Measurements from ENCODE around the gene USP3.
A peak's percentile ranks its signal among the peaks of the same experiment; 100 is the strongest.

USP3 gene

DNA sequence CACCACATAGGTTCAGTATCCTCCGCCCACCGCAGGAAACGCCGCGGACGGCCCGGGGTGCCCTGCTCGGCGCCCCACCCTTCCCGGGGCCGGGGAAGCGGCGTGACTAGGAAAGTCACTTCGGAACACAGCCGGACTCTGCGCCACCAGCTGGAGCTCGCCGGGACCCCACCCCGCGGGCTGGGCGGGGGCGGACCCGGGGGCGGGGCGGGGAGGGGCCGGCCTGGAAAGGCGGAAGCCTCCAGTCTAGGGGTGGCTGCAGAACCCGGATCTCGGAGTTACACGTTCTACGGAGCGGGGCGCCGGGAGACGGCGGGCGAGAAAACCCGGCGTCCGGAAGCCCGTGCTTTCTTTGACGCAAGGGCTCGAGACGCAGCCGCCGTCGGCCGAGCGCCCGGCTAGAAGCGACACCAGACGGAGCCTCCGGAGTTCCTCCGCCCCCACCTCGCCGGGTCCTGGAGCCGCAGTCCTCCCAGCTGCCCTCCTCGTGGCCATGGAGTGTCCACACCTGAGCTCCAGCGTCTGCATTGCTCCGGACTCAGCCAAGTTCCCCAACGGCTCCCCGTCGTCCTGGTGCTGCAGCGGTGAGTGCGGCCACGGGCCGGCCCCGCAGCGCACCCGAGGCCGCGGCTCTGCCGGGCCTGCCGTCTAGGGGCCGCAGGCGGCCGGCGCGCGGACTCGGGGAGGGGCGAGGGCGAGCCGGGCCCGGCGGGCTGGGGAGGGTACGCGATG lies at the start of gene USP3:
Gene USP3, plus strand, starts transcription at position 347 of the 732 bp plus-strand sequence. Its CDS starts 147 bp downstream, at position 494.
- H3K4me3 ChIP-seq (ENCODE audit: low read depth, low read length) = peak within 1 kb of the TSS; percentile 65
- no peaks in the 10 kb centered on the region for H3K36me3 ChIP-seq (ENCODE audit: control insufficient read depth, insufficient read depth, low read length)
- H3K4me1 ChIP-seq (ENCODE audit: control insufficient read depth, insufficient read depth, low read length) = peaks cover 8% of the 10 kb centered on the region
- H3K9me3 ChIP-seq (ENCODE audit: control insufficient read depth, insufficient read depth, low read length) = no peaks in the 10 kb centered on the region
- no peak within 1 kb of the TSS for H3K9ac ChIP-seq (ENCODE audit: low read depth, low read length)
- peaks cover 89% of the 10 kb centered on the region for H3K27me3 ChIP-seq (ENCODE audit: control insufficient read depth, insufficient read depth, low read length)

DNA sequence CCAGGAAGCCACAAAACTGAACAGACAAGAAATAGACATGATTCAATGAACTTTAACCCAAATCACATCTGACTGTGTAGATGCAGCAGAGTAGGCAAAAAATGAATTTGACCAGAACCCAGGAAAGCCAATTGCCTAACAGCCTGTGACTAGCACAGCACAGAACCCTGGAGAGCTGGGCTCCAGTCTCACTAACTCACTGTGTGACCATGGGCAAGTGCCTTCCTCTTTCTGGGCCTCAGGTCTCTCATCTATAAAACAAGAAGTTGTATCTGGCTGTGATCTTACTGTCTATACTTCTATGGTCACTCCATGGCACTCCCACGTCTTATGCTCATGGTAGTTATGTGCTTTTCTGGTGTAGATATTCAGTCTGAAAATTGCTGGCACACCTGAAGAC lies 48.1 kb upstream of the USP3 start:
- Histone ChIP-seq H3K36me3 (ENCODE audit: control insufficient read depth, insufficient read depth, low read length) (no peaks in the 10 kb centered on the region), H3K27me3 (ENCODE audit: control insufficient read depth, insufficient read depth, low read length) (peaks cover 12% of the 10 kb centered on the region), H3K4me3 (ENCODE audit: low read depth, low read length) (no peak overlapping the region), H3K9ac (ENCODE audit: low read depth, low read length) (no peak overlapping the region), H3K4me1 (ENCODE audit: control insufficient read depth, insufficient read depth, low read length) (peaks cover 6% of the 10 kb centered on the region), H3K9me3 (ENCODE audit: control insufficient read depth, insufficient read depth, low read length) (peaks cover 5% of the 10 kb centered on the region)

DNA sequence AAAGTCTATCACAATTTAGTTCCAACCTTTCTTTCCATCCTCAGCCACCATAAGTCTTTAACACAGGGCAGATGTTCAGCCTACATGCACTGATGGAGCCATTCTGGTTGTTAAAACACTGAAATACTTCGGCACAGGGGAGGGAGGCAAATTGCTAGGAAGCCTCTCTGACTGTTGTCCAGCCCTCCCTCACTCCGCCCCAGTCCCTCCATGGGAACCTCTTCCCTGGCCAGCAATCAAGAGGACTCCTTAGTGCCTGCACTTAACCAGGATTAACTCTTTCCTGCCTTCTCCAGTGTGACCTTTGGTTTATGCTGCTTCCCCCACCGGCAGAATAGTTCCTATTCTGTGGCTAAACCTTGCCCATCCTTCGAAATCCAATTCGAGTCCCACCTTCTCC lies 47.0 kb upstream of the USP3 start:
- Histone ChIP-seq H3K9ac (ENCODE audit: low read depth, low read length) (no peak overlapping the region), H3K36me3 (ENCODE audit: control insufficient read depth, insufficient read depth, low read length) (no peaks in the 10 kb centered on the region), H3K27me3 (ENCODE audit: control insufficient read depth, insufficient read depth, low read length) (peaks cover 18% of the 10 kb centered on the region), H3K4me1 (ENCODE audit: control insufficient read depth, insufficient read depth, low read length) (peaks cover 6% of the 10 kb centered on the region), H3K4me3 (ENCODE audit: low read depth, low read length) (no peak overlapping the region), H3K9me3 (ENCODE audit: control insufficient read depth, insufficient read depth, low read length) (peaks cover 5% of the 10 kb centered on the region)

DNA sequence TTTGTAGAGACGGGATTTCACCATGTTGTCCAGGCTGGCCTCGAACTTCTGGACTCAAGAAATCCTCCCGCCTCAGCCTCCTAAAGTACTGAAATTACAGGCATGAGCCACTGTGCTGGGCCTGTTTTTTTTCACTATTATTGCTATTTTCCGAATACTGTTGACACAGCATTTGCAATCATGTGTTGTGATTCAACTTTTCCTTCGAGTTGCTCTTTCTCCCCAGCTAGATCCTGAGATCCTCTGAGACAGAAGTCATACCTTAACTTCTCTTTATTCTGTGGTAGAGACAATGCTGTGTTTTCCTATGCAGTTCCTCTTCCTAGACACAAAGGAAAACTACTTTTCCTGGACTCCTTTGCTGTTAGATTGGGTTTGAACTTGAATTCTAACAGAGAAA lies 46.4 kb upstream of the USP3 start:
- no peaks in the 10 kb centered on the region for H3K36me3 ChIP-seq (ENCODE audit: control insufficient read depth, insufficient read depth, low read length)
- peaks cover 6% of the 10 kb centered on the region for H3K4me1 ChIP-seq (ENCODE audit: control insufficient read depth, insufficient read depth, low read length)
- no peak overlapping the region for H3K9ac ChIP-seq (ENCODE audit: low read depth, low read length)
- H3K4me3 ChIP-seq (ENCODE audit: low read depth, low read length) = no peak overlapping the region
- H3K9me3 ChIP-seq (ENCODE audit: control insufficient read depth, insufficient read depth, low read length) = peaks cover 5% of the 10 kb centered on the region
- H3K27me3 ChIP-seq (ENCODE audit: control insufficient read depth, insufficient read depth, low read length) = peaks cover 18% of the 10 kb centered on the region

DNA sequence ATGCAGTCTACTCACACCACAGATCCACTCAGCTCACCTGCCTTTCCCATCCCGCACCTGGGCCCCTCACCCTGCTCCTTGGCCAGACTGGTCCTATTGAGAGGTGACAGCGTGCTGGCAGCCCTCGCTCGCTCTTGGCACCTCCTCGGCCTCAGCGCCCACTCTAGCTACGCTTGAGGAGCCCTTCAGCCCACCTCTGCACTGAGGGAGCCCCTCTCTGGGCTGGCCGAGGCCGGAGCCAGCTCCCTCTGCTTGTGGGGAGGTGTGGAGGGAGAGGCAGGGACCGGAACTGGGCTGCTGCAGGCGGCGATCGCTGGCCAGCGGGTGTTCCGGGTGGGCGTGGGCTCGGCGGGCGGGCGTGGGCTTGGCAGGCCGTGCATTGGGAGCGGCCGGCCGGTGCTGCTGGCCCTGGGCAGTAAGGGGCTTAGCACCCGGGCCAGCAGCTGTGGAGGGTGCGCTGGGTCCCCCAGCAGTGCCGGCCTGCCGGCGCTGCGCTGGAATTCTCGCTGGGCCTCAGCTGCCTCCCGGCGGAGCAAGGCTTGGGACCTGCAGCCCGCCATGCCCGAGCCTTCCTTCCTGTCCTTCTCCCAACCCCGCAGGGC lies 45.5 kb upstream of the USP3 start:
- Histone ChIP-seq H3K4me3 (ENCODE audit: low read depth, low read length) (no peak overlapping the region), H3K4me1 (ENCODE audit: control insufficient read depth, insufficient read depth, low read length) (peaks cover 6% of the 10 kb centered on the region), H3K27me3 (ENCODE audit: control insufficient read depth, insufficient read depth, low read length) (peaks cover 21% of the 10 kb centered on the region), H3K36me3 (ENCODE audit: control insufficient read depth, insufficient read depth, low read length) (no peaks in the 10 kb centered on the region), H3K9me3 (ENCODE audit: control insufficient read depth, insufficient read depth, low read length) (peaks cover 5% of the 10 kb centered on the region), H3K9ac (ENCODE audit: low read depth, low read length) (no peak overlapping the region)

DNA sequence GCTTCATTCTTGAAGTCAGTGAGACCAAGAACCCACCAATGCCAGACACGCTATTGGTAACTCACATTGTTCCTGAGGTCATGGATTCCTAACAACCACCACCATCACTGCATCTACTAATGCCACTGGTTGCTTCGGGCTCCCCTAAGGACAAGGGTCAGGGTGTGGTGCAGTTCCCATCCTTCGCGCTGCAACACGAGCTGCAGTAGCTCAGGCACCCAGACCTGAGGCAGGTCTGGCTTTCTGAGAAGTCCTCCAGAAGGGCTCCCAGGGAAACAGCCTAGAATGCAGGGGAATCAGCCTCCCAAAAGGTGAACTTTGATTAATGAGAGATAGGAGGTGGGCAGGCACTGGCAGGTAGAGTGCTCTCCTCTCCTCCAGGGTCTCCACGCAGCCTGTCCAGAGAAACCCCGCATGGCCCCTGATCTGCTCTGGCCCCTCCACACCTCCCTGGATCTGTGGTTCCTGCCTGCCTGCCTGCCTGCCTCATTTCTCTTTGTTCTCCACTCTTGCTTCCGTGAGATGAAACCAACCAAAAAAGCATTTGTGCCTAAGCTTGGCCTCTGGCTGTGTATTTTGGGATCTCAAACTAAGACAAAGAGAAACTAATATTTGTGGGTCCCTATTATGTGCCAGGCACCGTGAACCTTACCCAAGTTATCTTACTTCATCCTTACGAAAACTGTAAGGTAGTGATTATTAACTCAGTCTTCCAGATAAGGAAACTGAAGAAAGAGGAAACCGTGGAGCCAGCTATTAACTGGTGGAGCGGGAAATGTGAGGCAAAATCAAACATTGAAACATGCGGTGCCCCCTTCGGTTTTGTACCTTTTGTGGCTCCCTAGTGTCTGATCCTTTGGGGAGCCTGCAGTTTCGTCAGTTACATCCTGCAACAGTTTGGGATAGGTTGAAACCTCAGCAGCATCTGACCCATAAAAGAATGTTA lies 43.9 kb upstream of the USP3 start:
- H3K27me3 ChIP-seq (ENCODE audit: control insufficient read depth, insufficient read depth, low read length) = peaks cover 21% of the 10 kb centered on the region
- H3K36me3 ChIP-seq (ENCODE audit: control insufficient read depth, insufficient read depth, low read length) = no peaks in the 10 kb centered on the region
- peak overlapping the region; percentile 18 for H3K4me3 ChIP-seq (ENCODE audit: low read depth, low read length)
- peaks cover 5% of the 10 kb centered on the region for H3K9me3 ChIP-seq (ENCODE audit: control insufficient read depth, insufficient read depth, low read length)
- H3K4me1 ChIP-seq (ENCODE audit: control insufficient read depth, insufficient read depth, low read length) = peaks cover 6% of the 10 kb centered on the region
- H3K9ac ChIP-seq (ENCODE audit: low read depth, low read length) = no peak overlapping the region

DNA sequence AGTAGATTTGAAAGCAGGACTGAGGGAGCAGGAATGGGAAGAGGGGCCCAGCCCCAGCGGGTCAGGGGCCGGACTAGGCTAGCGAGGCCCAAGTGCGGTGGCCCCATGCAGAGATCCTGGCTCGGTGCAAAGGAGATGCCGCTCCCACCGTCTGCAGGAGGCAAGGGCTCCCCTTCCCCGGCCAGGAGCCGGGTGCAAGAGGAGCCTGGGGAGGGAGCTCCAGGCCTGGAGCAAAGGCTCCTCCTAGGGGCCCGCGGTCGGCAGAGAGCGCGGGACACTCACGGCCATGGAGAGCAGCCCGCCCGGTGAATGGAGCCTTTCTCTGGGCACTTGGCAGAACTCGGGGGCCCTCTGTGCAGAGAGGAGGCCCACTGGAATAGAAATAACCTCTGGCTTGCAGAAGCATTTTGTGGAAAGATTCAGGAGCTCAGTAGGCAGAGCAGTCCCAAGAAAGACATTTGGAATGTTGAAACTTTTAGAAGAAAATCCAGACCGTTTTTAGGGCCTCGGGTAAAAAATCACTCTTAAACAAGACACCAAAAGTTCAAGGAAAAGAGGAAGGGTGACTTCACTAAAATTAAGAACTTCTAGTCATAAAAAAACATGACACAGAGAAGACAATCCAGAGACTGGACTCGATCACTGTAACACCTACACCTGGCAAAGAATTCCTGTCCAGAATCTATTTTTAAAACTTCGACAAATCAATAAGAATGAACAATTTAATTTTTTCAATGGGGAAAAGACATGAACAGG lies 43.0 kb upstream of the USP3 start:
- Histone ChIP-seq H3K27me3 (ENCODE audit: control insufficient read depth, insufficient read depth, low read length) (peaks cover 21% of the 10 kb centered on the region), H3K4me3 (ENCODE audit: low read depth, low read length) (peak overlapping the region; percentile 18), H3K4me1 (ENCODE audit: control insufficient read depth, insufficient read depth, low read length) (peaks cover 6% of the 10 kb centered on the region), H3K36me3 (ENCODE audit: control insufficient read depth, insufficient read depth, low read length) (no peaks in the 10 kb centered on the region), H3K9ac (ENCODE audit: low read depth, low read length) (no peak overlapping the region), H3K9me3 (ENCODE audit: control insufficient read depth, insufficient read depth, low read length) (peaks cover 5% of the 10 kb centered on the region)

DNA sequence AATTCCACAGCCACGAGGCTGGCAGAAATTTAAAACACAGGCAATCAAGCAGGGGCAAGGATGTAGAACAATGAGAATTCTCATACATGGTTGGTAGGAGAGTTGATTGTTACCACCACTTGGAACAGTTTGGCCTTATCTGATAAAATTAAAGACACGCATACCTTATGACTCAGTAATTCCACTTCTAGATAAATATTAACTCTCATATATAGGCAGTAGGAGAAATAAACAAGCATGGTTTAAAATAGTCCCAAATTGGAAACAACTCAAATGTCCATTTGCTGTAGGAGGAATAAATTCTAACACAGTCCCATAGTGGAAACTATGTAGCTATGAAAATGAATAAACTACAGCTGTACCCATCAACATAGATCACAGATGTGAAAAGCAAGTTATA lies 42.3 kb upstream of the USP3 start:
- Histone ChIP-seq H3K4me1 (ENCODE audit: control insufficient read depth, insufficient read depth, low read length) (peaks cover 6% of the 10 kb centered on the region), H3K4me3 (ENCODE audit: low read depth, low read length) (no peak overlapping the region), H3K9ac (ENCODE audit: low read depth, low read length) (no peak overlapping the region), H3K9me3 (ENCODE audit: control insufficient read depth, insufficient read depth, low read length) (peaks cover 5% of the 10 kb centered on the region), H3K36me3 (ENCODE audit: control insufficient read depth, insufficient read depth, low read length) (no peaks in the 10 kb centered on the region), H3K27me3 (ENCODE audit: control insufficient read depth, insufficient read depth, low read length) (peaks cover 21% of the 10 kb centered on the region)

DNA sequence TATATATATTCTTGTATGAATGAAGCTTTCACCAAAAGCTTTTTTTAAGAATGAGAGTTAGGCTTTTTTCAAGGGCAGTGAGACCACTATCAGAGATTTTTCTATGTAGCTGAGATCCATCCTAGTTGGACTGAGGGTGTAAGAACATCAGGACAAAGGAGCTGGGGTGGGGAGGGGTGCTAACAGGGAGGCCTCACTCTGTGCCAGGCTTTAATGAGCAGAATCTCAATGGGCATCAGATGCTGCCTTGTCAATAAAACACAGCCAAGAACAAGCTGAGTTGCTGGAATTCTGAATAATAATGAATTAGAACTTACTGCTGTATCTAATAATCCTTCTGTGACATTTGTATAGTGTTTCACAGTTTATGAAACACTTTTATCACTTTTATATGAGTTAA lies 41.4 kb upstream of the USP3 start:
- Histone ChIP-seq H3K9ac (ENCODE audit: low read depth, low read length) (no peak overlapping the region), H3K27me3 (ENCODE audit: control insufficient read depth, insufficient read depth, low read length) (peaks cover 23% of the 10 kb centered on the region), H3K9me3 (ENCODE audit: control insufficient read depth, insufficient read depth, low read length) (peaks cover 5% of the 10 kb centered on the region), H3K4me1 (ENCODE audit: control insufficient read depth, insufficient read depth, low read length) (peaks cover 6% of the 10 kb centered on the region), H3K36me3 (ENCODE audit: control insufficient read depth, insufficient read depth, low read length) (no peaks in the 10 kb centered on the region), H3K4me3 (ENCODE audit: low read depth, low read length) (no peak overlapping the region)

DNA sequence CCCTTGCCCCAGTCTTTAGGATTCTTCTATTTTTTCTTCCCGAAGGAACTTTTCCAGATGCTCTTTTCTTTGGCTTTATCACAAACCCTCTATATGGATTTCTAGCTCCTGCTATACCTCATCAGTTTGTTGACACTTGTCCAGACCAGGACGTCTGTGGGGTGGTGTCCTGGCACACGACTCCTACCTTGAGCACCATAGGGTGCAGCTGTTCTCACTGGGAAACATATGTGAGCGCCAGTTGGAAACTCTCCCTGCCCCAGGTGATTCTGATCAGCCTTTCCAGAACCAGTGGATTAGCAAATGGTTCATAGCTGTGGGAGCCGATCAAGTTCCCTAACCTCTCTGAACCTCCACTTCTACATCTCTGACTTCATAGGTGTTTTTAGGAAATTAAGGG lies 40.6 kb upstream of the USP3 start:
- Histone ChIP-seq H3K9ac (ENCODE audit: low read depth, low read length) (no peak overlapping the region), H3K4me3 (ENCODE audit: low read depth, low read length) (no peak overlapping the region), H3K9me3 (ENCODE audit: control insufficient read depth, insufficient read depth, low read length) (no peaks in the 10 kb centered on the region), H3K36me3 (ENCODE audit: control insufficient read depth, insufficient read depth, low read length) (no peaks in the 10 kb centered on the region), H3K27me3 (ENCODE audit: control insufficient read depth, insufficient read depth, low read length) (peaks cover 24% of the 10 kb centered on the region), H3K4me1 (ENCODE audit: control insufficient read depth, insufficient read depth, low read length) (peaks cover 6% of the 10 kb centered on the region)

DNA sequence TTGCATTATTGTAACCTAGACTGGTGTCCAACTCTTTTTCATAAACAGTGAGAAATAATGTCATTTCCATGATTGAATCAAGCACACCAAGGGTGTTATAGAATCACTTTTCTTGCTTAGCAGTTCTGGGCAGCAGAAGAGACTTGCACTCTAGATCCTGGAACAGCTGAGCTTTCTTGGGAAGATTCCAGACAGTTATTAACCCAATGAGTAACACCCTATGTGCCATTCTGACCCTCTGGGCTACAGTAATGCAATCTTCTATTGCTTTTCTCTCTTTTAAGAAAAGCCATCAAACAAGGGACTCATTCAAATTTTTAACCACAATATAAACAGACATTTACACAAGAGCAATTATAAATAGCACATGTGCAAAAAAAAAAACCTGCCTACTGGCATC lies 39.3 kb upstream of the USP3 start:
- Histone ChIP-seq H3K36me3 (ENCODE audit: control insufficient read depth, insufficient read depth, low read length) (no peaks in the 10 kb centered on the region), H3K4me3 (ENCODE audit: low read depth, low read length) (no peak overlapping the region), H3K4me1 (ENCODE audit: control insufficient read depth, insufficient read depth, low read length) (peaks cover 6% of the 10 kb centered on the region), H3K9me3 (ENCODE audit: control insufficient read depth, insufficient read depth, low read length) (no peaks in the 10 kb centered on the region), H3K9ac (ENCODE audit: low read depth, low read length) (no peak overlapping the region), H3K27me3 (ENCODE audit: control insufficient read depth, insufficient read depth, low read length) (peaks cover 22% of the 10 kb centered on the region)

Measured in iPS-15b (cell line).